ENCODE measurements around the gene CA11. TPM values are rescaled to one million over a fixed set of nuclear protein-coding genes. Genes with fewer than 3 reads are reported as not detected.

CA11 gene
- total and polyA plus RNA-seq, 9 of the 15 experiments (the other 6 are each of a cell fraction or from before 2014, with no cell fraction given), result 2.9 to 19.9 (median 8.3) TPM

DNA sequence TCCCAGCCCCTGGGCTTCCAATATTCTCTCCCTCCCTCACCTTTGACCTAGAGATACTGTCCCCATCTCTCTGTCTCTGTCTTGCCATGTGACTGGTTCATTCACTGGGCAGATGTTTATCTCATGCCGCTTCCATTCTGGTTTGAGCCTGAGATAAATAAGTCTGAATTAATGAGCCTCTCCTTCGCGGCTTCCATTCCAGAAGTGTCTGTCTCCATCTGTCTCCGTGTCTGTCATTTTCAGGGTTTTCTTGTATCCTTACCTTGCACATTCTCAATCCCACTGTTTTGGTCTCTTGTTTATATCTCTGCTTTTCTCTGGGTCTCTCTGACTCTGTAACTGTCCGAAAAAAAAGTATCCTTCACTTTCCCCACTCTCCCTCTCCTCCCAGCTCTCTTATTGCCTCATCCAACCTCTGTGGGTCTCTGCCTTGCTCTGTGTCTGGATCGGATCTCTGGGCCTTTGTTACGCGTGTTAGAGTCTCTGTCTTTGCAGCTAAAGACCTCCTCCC lies 22.4 kb downstream of the CA11 start (continued):
- TF ChIP-seq, protein P1, sequence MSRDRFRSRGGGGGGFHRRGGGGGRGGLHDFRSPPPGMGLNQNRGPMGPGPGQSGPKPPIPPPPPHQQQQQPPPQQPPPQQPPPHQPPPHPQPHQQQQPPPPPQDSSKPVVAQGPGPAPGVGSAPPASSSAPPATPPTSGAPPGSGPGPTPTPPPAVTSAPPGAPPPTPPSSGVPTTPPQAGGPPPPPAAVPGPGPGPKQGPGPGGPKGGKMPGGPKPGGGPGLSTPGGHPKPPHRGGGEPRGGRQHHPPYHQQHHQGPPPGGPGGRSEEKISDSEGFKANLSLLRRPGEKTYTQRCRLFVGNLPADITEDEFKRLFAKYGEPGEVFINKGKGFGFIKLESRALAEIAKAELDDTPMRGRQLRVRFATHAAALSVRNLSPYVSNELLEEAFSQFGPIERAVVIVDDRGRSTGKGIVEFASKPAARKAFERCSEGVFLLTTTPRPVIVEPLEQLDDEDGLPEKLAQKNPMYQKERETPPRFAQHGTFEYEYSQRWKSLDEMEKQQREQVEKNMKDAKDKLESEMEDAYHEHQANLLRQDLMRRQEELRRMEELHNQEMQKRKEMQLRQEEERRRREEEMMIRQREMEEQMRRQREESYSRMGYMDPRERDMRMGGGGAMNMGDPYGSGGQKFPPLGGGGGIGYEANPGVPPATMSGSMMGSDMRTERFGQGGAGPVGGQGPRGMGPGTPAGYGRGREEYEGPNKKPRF (IDR thresholded peaks at IDR 0.05; ENCODE audit: low read depth, low read length), result no peak
- no peak for TF ChIP-seq CEBPG (CRISPR knock-in tag; IDR thresholded peaks at IDR 0.05)
- peak in 1 of 2 experiments; percentile 62; a peak in 1 of 4 replicates for TF ChIP-seq CEBPG (tag; conservative IDR thresholded peaks at IDR 0.05 in 1 of 2, IDR thresholded peaks at IDR 0.05 in 1 of 2)
- TF ChIP-seq, protein P2, sequence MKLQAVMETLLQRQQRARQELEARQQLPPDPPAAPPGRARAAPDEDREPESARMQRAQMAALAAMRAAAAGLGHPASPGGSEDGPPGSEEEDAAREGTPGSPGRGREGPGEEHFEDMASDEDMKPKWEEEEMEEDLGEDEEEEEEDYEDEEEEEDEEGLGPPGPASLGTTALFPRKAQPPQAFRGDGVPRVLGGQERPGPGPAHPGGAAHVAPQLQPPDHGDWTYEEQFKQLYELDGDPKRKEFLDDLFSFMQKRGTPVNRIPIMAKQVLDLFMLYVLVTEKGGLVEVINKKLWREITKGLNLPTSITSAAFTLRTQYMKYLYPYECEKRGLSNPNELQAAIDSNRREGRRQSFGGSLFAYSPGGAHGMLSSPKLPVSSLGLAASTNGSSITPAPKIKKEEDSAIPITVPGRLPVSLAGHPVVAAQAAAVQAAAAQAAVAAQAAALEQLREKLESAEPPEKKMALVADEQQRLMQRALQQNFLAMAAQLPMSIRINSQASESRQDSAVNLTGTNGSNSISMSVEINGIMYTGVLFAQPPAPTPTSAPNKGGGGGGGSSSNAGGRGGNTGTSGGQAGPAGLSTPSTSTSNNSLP (IDR thresholded peaks at IDR 0.05; ENCODE audit: borderline replicate concordance, low read depth, low read length), result no peak
- 0 out of 2 replicates have a peak, but pooled peaks have one; percentile 40 for TF ChIP-seq SNIP1 (IDR thresholded peaks at IDR 0.05; ENCODE audit: low read depth)
- no peak for TF ChIP-seq JUN (IDR thresholded peaks at IDR 0.05; ENCODE audit: borderline replicate concordance, low read depth, low read length)
- no peak for TF ChIP-seq JUN (CRISPR knock-in tag; IDR thresholded peaks at IDR 0.05; ENCODE audit: borderline replicate concordance)
- no peak for TF ChIP-seq GABPB2 (CRISPR knock-in tag; conservative IDR thresholded peaks at IDR 0.05)
- TF ChIP-seq MTA3 (IDR thresholded peaks at IDR 0.05; ENCODE audit: borderline replicate concordance), result 0 out of 2 replicates have a peak, but pooled peaks have one; percentile 13
- TF ChIP-seq POLR3G (IDR thresholded peaks at IDR 0.05; ENCODE audit: extremely low read depth, insufficient read length, insufficient replicate concordance), result no peak
- no peak for TF ChIP-seq ZNF696 (CRISPR knock-in tag; conservative IDR thresholded peaks at IDR 0.05)
- no peak for TF ChIP-seq SMARCB1 (IDR thresholded peaks at IDR 0.05; ENCODE audit: insufficient read length, low read depth)
- no peak for TF ChIP-seq STAT6 (CRISPR knock-in tag; IDR thresholded peaks at IDR 0.05)

Data from K562 (cell line).